Gastroesophageal sphincter (tissue), 2 donors: ENCODE measurements around the gene IL1RAP.

Experiments
- EP300 ChIP-seq: sonication (generic); formaldehyde crosslinking; IDR thresholded peaks from one replicate; pipeline ENCODE4 v1.6.1; 2017; ENCODE audit warnings: antibody characterized with exemption, mild to moderate bottlenecking
- POLR2A ChIP-seq, 2 donors: fragments of 450-650 bp; IDR thresholded peaks; one replicate each; pipeline ENCODE4 v1.6.1; 2017; ENCODE audit warnings: antibody characterized with exemption in 2 of 2, mild to moderate bottlenecking in 2 of 2, moderate library complexity in 1 of 2

GRCh38 chr3:190593075-190593474 is 79.2 kb downstream of the IL1RAP start:
- TF ChIP-seq EP300 (no peak), POLR2A (IDR thresholded peaks at IDR 0.05) (no peak)
